ENCODE results near the gene ALK. TPM values are rescaled to one million over a fixed set of nuclear protein-coding genes. Genes with fewer than 3 reads are reported as not detected.

The ALK gene
- total RNA-seq, 2 experiments from 2014 or later = not detected

DNA sequence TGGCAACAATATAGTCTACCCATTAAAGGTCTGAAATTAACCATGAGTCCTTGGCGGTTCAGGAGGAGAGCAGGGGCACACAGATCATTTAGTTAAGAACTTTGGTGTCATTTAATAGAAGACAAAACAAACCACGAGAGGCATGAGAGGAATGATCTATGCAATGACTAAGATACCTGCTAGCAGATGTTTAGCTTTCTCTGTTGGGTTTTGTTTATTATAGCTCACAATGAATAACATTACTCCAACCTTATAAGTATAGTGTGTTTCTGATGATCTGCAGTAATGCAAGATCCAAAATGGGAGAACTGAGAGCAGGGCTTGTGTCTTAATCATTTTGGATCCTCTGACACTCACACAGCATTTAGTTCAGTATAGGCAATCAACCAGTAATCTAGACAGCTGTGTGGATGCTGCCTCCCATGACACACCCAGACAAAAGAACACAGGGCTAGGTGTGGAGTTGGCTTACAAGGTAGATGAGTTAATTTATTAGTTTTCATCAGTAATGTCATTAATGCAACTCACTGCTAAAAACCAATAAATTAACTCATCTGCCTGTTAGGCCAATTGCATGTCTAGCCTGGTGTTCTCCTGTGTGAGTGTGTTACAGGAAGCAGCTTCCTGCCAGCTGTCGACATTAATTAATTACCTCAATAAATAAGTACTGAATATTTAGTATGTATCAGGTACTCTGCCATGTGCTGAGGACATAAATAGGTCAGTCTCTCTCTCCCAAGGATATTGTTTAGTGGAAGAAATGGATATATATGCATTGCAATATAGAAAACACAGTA, 713.8 kb downstream of the ALK start:
- CTCF ChIA-PET = no interaction called here
- POLR2A ChIA-PET = no interaction called here

DNA sequence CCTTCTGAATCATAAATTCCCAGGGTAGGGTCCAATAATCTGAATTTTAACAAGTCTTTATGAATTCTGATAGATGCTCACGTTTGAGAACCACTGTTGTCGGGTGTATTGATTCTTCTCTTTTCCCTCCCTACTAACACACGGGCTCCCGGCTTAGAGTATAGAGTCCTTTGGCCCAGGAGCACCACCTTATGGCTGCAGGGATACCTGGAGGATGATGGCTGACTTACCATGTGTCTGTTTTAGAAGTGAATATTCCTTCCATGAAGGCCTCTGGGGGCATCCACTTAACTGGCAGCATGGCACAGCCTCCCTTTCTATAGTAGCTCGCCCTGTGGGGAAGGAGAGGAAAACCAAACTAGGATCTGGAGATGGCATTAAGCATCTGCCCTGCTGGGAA, 714.4 kb downstream of the ALK start:
- ChIA-PET CTCF (no interaction called here), POLR2A (no interaction called here)

DNA sequence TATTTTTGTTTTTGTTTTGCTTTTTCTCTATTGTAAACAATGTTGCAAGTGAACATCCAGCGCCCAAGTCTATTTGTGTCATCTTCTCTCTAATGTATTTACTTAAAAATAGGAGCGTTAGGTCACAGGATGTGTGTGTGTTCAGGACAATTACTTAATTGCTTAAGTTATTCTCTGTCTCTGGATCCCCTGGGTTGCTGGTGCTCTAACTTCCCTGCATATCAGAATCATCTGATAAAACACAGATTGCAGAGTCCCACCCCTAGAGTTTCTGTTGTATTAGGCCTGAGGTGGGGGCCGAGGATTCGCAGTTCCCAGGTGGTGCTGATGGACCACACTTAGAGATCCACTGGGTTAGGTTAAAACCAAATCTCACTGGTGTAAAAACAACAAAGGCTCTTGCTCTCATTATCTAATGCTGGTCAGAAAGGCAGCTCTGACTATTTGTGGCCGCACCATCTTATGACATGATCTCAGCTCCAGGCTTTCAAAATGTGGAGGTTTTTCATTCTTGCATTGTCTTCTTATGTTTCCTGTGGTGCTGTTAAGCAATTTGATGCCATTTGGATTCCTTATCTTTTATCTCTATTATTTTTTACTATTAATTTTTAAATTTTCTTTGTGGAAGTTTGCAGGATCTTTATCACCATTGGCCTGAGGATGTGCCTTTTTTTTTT, 718.4 kb downstream of the ALK start:
- POLR2A ChIA-PET = no interaction called here
- CTCF ChIA-PET = no interaction called here

DNA sequence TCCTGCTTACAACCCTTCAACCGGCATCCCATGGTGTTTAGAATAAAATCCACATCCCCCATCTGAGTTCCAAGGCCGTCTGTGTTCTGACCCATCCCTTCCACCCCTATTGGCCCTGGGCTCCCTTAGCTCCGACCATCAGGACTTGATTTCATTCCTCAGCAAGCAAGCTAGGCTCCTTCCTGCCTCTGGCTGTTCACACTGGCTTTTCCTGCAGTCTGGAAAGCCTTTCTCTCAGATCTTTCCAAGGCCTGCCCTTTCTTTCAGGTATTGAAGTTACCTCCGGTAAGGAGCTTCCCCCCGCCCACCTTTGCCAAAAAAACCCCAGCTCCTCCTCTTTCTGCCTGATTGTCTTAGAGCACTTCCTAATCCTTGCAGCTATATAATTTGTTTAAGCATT, 719.4 kb downstream of the ALK start:
- POLR2A ChIA-PET = no interaction called here

DNA sequence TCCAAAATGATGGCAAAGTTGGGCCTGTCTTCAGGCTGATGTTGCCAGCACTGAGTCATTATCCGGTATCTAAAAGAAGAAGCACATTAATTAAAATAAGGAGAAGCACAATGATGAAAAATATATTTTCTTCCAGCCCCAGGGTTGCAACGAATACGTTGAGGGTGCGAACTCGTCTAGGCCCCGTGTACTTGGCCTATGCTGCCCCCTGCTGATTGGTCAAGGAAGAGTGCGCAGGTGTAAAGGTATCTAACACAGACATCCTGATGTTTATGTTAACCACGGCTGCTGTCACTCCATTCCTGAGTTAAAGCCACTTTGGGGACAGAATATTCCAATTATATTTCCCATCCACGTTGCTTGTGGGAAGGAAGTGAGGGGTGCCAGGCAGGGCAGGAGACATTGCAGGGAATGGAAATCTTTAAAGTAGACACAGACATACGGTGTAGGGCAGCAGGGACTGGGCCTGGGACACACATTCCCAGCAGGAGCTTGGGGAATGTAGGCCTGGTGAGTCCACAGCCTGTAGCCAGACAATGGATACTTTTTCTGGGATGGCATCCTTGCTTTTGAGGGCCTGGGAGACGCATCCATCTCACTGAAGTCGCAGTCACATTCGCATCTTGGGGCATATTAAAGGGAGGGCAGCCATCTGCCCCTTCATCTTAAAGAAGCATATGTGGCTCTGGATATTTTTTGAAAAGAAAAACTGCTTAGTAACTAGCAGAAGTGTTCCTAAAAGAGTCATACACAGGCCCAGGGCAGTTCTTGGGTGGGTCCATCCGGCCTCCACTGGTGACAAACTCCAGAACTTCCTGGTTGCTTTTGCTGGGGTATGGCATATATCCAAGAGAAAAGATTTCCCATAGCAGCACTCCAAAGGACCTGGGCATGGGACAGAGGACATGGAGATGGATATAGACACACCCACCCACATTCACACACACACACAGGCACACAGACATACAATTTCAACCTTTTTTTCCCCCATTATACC, 724.3 kb downstream of the ALK start:
- ChIA-PET POLR2A (no interaction called here), CTCF (interaction anchor here (1.0 kb wide), 1 partner anchor 241 kb away, joined by 4 read pairs; no protein-coding TSS in a partner anchor)

More for the DNA sequence above, 719.4 kb downstream of the ALK start:
- CTCF ChIA-PET = no interaction called here

DNA sequence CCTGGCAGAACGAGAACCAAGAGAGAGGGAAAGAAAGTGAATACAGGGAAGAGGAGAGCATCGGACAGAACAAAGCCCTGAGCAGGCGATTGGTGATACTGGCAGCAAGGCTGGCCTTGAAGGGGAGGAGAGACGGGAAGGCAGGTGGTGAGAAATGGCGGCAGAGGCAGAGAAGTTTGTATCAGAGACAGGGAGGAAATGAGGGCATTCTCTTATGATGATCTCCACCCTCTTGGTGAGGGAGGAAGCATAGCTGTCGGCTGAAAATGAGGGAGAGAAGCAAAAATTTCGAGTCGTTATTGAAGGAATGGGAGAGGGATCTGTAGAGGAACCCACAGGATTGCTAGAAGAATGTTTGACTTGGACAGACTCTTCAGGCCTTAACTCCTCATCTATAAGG, 725.6 kb downstream of the ALK start:
- ChIA-PET POLR2A (no interaction called here), CTCF (interaction anchor here (1.0 kb wide), 1 partner anchor 240 kb away, joined by 4 read pairs; no protein-coding TSS in a partner anchor)

DNA sequence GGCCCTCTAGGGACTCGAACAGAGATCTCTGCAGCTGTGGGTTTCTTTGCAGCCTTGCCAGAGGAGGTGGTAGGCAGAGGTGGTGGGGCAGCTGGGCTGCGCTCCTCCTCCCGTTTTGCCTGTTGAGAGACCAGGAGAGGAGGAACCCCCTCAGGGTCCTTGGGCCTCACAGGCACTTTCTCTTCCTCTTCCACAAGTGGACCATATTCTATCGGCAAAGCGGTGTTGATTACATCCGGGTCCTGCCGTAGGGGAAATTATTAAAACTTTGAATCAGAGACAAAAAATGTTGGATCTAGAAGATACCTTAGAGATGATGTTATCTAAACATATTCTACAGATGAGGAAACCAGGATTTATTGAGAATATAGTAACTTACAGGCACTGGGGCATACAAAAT, 727.7 kb downstream of the ALK start:
- ChIA-PET POLR2A (no interaction called here), CTCF (interaction anchor here (0.7 to 1.5 kb wide), 3 partner anchors 12 to 1510 kb away, joined by 4 to 5 read pairs (median 4); no protein-coding TSS in a partner anchor)

DNA sequence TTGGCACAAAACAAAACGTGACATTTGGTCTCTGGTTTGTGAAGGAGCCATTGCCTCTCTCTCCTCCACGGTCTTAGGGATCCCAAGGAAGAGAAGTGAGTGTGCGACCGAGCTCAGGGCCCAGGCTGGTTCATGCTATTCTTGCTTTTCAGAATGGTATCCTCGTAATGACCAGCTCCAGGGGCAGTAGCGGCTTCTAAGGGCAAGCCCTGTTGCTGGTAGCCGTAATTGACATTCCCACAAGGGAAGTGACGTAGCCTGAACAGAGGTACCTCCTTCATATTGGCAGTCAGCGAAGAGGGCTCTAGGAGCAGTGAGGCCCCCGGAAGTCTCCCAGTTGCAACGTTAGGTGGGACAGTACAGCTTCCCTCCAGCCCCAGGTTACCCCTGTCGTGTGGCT, 728.3 kb downstream of the ALK start:
- ChIA-PET CTCF (interaction anchor here (1.4 kb wide), 1 partner anchor 11 kb away, joined by 4 read pairs; no protein-coding TSS in a partner anchor), POLR2A (no interaction called here)

DNA sequence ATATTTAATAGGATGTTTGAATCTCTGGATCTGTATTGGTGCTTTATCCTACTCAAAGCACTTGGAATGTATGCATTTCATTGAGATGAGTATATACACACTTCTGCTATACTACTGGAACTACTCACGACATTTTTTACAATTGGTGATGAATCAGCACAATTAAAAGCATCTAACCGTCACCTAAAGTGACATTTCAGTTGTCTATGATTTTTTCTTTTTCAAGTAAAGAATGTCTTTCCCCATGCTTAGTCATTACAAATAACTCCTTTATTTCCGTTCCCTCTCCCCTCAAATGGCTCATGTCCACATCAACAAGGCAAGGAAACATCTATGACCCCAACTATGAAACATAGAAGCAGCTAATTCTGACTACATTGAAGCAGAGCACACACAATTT, 728.9 kb downstream of the ALK start:
- ChIA-PET POLR2A (no interaction called here), CTCF (no interaction called here)

DNA sequence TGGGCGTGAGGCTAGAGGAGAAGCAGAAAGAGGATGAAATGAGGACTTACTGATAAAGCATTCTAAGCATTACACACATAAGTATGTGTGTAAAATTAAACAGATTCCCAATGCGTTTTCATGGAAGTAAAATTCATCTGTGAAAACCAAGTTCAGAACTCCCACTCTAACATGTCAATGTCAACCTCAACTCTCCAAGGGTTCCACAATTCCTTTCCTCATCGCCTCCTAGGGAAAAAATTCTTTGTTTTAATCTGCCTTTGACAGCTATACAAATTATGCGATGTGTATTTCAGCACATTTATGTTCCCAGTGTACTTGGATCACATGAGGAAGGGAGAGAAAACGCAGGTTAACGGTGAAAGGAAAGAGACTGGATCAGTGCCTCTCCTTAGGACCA, 729.6 kb downstream of the ALK start:
- ChIA-PET CTCF (no interaction called here), POLR2A (no interaction called here)

DNA sequence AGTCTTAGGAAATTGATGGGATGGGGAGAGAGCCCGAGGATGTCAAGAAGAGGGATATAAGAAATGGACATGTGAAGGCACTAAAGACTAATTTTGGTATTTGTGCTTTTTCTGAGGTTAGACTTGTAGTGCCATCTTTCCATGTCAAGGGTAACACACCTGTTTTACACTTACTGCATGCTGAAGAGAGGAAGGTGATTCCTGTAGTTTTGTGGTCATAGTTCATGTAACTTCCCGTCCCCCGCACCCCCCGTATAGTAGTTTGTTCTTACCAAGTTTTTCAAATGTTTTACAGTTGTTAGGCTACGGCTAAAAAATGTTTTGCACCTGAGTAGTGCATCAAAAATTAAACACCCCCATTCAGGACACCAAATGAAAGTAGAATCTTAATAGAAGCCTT, 732.3 kb downstream of the ALK start:
- ChIA-PET POLR2A (interaction anchor here (0.6 kb wide), 1 partner anchor 1506 kb away, joined by 4 read pairs; no protein-coding TSS in a partner anchor), CTCF (no interaction called here)

DNA sequence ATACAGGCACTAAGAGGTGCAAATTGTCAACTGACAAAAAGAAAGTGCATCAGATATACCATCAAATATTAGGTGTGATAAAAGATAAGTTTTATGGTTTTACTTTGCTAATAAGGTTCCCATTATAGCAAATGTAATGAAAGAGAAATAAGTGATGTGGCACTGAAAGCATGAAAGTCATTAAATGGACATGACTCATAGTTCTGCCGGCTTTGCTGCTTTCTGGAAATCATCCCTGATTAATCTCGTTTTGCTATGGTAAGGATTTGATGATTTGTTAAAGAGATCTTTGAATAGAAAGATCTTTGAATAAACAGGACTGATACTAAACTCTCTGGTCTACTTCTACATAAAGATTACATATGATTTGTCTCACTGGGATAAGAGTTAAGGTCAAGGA, 733.5 kb downstream of the ALK start:
- POLR2A ChIA-PET = no interaction called here
- CTCF ChIA-PET = no interaction called here

DNA sequence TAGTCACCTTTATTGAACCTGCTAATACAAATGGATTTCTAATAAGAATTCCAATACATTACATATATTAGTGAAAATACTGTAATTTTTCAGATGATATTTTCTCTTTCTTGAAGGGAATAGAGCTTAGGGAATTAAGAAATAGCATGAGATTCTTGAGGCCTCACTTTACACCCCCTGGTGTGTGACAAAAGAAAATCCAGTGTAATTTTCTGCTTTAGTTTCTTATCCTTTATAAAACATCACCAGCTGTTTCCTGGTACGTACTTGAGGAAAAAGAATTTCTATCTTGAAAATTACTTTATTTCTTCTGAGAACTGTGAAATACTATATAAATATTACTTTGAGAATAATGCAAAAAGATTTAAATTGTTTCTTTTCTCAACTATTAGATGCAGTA, 734.6 kb downstream of the ALK start:
- ChIA-PET POLR2A (no interaction called here), CTCF (interaction anchor here (0.6 kb wide), 1 partner anchor 327 kb away, joined by 3 read pairs; no protein-coding TSS in a partner anchor)

DNA sequence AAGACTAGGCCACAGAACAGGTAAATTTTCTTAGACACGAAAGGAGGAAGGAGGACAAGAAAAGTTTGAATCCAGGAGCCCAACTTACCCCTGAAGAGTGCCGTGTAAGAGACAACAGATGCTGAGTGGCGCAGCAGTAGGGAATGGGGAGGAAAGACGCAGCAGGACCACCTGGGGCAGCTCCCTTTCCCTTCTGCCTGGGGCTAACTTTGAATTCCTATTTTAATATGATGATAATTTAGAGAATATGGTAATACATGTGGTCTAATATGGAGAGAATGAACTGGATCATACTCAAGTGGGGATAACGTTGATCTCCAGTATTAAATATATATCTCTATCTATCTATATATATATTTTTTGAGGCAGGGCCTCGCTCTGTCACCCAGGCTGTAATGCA, 736.9 kb downstream of the ALK start:
- CTCF ChIA-PET = no interaction called here
- POLR2A ChIA-PET = no interaction called here

DNA sequence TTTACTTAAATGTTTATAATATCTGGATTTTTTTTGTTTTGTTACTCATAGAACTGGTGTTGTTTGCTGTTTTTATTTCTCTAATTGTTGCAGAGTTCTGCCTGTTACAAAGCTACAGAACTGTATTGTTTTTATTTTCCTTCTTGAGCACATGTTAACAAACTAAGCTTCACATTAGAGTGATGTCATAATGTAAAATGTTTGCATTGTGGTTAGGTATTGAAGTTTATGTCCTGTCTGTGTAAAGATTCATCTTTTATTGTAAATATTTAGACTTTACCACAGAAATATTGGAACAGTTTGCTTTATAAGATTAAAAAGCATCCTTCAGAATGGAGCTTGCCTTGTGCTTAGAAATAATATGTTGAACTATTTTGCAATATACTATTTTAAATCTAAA, 738.5 kb downstream of the ALK start:
- POLR2A ChIA-PET = no interaction called here
- CTCF ChIA-PET = no interaction called here

DNA sequence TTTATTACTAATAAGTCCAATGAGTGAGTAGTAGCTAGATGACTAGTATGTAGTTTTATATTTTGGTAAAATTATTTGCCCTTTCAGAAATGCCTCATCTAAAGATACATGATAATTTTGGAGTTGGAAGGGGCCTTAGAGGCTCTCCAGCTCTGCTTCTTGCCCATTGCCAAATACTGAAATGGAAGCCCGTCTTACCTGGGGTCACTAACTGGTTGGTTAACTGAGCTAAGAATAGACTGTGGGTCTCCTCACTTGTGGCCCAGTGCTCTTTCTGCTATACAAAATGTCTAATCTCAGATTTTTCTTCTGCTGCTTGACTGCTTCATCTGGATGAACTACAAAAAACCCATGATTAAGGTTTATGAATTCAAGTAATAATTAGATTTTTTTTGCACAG, 739.1 kb downstream of the ALK start:
- POLR2A ChIA-PET = no interaction called here

DNA sequence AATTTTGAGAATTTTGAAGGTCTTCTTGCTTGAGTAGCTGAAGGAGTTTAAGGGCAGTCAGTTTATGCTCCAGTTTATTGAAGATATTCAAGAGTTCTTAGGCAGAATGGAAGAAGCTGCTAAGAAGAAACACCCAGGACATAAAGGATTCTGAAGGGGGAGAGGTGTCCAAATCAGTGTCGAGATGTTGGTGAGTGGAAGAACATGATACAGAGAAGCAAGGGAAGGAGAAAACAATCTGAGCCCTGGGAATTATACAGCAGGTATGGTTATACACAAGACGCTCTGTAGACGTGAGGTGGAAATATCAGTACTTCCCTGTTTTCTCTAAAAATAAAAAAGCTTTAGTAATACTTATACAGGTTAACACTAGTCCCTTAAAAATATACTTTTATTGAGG, 746.0 kb downstream of the ALK start:
- POLR2A ChIA-PET = no interaction called here

More for the DNA sequence above, 739.1 kb downstream of the ALK start:
- CTCF ChIA-PET = interaction anchor here (1.4 kb wide), 1 partner anchor 11 kb away, joined by 4 read pairs; no protein-coding TSS in a partner anchor

DNA sequence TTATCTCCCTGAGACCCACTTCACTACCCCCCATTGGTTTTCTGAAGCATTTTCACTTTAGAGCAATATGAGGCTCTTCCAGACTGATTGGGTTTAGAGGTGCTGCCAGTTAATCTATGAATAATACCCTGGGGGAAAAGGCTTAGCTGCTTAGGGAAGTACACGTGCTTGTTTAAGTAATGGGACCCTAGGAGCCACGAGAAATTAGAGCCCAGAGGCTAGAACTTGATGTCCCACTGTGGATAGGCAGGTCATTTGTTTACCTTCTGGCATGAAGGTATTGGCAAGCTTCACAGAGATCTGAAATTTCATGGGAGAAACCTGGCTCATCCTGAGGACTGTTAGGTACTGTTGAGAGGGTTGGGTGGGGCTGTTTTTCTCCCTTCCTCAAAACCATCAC, 746.4 kb downstream of the ALK start:
- ChIA-PET POLR2A (no interaction called here), CTCF (no interaction called here)

More for the DNA sequence above, 746.0 kb downstream of the ALK start:
- CTCF ChIA-PET = no interaction called here

DNA sequence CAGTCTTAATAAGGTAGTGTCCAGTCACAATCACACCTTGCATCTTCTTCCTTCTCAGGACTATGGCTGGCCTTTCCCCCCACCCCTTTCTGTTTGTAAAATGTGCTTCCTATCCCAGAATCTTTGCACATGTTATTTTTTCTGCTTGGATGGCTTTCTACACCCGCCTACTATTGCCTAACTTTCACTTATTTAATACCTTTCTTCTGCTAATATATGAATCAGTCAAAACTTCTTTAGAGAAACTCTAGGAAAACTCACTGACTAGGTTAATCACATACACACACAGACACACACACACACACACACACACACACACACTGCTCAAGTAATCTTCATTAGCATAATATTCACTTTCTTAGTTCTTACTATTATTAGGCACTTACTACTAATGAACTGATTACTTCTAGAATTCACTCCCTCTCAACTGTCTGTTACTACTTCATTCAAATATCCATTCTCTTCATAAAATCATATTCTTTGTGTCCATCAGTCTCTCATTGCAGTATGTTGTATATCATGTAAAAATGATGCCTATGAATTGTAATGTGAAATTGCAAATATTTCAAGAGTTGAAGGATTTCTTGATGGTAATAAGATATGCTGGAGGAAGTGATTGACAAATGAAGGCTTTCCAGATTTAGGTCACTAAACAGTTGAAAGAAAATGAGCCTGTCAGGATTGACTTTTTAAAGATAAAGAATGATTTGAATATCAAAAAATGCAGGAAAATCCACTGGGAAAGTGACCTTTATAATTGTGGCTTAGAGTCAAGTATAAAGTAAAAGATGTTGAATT, 754.9 kb downstream of the ALK start:
- ChIA-PET CTCF (no interaction called here), POLR2A (no interaction called here)

Measured in activated CD8-positive, alpha-beta memory T cell treated with anti-CD3 and anti-CD28 coated beads for 36 hours (primary cell).